Midbrain (tissue), 1 donor: ENCODE results near the gene MSX1.
A peak's percentile ranks its signal among the peaks of the same experiment; 100 is the strongest.
"Not testable (repeated sequence)": the region's sequence is repeated elsewhere in the genome, so short reads cannot be mapped to it uniquely, and the experiment has no call there.

Source experiments
- DNase-seq: peaks from one replicate; lab custom pipeline; 2025; lab: John Stamatoyannopoulos, UW

Gene MSX1

GRCh38 chr4:4859325-4859798 is at the start of gene MSX1:
MSX1 (plus strand) TSS chr4:4859665; CDS start chr4:4859900, 235 bp downstream.
- DNase-seq, result peak; percentile 88

GRCh38 chr4:4810092-4810774 is 49.2 kb upstream of the MSX1 start:
- DNase-seq, result no peak

GRCh38 chr4:4810778-4811177 is 48.7 kb upstream of the MSX1 start:
- DNase-seq, result no peak

DNA sequence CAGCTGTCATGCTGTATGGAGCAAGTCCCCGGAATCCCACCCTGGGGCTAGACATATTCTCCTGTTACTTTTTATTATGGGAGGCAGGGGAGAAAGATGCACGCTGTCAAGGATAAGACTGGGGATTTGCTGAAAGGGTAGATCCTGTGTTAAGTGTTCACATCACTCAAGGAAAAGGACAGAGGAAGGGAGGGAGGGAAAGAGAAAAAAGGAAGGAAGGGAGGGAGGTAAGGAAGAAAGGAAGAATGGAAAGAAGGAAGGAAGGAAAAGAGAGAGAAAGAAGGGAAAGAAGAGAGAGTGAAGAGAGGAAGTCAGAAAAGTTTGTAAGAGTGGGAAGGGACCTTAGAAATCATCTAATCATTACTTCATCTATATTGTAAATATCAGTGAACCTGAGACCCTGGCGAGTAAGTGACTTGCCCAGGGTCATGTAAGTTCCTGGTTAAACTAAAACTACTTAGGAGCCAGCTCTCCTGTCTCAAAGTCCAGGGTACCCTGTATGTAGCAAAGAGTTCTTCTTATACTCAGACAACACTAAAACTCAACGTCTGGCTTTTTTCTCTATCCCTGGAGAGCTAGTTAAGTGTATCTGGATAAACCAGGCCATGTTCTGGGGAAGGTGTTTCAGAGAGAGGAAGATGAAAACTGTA is 47.2 kb upstream of the MSX1 start:
- no peak for DNase-seq

- DNase-seq, result no peak
Observed at GRCh38 chr4:4818415-4819212, 40.9 kb upstream of the MSX1 start.

- DNase-seq, result no peak
Observed at GRCh38 chr4:4819213-4819606, 40.3 kb upstream of the MSX1 start.

DNA sequence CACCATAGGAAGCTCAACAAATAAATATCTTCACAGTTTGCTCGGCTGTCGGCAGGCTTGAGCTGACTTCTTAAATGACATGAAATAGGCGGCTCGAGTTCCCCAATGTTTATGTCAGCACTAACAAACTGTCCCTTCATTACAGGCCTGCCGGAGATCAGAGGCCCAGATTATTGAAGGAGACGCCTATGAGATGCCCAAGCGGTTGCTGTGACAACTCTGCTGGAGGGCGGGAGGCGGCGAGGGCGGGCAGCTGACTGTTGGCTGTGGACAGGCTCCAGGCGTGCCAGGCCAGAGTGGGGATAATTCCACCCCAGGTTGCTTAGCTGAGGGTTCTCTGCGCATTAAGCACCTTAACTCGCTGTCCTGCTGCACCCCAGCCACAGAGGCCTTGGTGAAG is 39.2 kb upstream of the MSX1 start:
- peak; percentile 84 for DNase-seq

DNA sequence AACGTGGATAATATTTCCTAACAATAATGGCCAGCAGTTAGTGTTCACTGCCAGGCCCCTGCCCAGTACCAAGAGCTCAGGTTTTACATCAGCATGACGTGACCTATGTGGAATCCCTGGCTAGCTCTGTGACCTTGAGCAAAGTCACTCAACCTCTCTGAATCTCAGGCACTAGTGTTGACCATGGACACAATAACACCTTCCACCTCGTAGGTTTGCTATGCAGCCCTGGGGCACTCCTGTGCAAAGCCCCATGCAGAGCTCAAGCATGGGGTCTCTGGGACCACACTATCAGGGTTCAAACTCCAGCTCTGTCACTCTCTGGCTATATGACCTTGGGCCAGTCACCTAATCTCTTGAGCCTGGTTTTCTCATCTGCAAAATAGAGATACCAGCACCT is 38.7 kb upstream of the MSX1 start:
- DNase-seq, result no peak

- DNase-seq, result no peak
Observed at GRCh38 chr4:4821577-4821976, 37.9 kb upstream of the MSX1 start.

DNA sequence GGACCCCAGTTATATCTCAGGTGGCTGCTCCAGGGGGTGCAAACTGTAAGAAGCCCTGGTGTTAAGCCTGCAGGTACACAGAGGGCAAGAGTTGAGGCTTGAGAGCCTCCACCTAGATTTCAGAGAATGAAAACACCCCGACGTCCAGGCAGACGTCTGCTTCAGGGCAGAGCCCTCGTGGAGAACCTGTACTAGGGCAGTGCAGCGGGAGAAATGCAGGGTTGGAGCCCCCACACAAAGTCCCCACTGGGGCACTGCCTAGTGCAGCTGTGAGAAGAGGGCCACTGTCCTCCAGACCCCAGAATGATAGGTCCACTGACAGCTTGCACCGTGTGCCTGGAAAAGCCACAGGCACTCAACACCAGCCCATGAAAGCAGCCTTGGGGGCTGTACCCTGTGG is 37.2 kb upstream of the MSX1 start:
- DNase-seq, result not testable (repeated sequence)

GRCh38 chr4:4823621-4824162 is 35.8 kb upstream of the MSX1 start:
- DNase-seq, result no peak

DNA sequence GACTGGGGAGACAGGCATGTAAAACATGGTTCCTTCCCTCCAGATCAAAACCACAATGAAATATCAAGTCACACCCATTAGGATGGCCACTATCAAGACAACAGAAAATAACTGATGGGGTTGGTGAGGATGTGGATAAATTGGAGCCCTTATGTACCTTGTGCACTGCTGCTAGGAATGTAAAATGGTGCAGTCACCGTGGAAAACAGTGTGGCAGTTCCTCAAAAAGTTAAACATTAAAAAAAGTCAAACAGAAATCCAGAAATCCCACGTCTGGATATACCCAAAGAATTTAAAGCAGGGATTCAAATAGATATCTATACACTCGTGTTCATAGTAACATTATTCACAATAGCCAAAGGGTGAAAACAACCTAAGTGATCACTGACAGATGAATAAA is 35.2 kb upstream of the MSX1 start:
- no peak for DNase-seq

GRCh38 chr4:4825431-4825830 is 34.0 kb upstream of the MSX1 start:
- no peak for DNase-seq

DNA sequence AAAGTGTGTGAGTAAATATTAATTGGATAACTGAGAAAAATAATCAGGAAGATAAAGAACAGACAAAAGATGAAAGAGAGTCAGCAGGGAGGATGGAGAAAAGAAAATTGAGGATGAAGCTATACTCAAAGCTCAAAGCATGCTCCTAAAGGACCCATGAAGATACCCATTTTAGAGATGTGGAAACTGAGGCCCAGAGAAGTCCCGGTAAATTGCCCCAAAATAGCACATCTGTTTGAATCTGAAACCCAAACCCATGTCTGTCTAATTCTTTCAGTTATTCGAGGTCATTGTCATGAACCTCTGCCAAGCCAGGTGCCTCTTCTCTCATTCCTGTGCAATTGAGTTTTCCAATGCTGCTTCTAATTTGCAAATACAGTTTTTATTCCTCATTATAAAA is 29.6 kb upstream of the MSX1 start:
- DNase-seq, result no peak

GRCh38 chr4:4831266-4831665 is 28.2 kb upstream of the MSX1 start:
- DNase-seq, result no peak

- no peak for DNase-seq
Observed at GRCh38 chr4:4831825-4832224, 27.6 kb upstream of the MSX1 start.

DNA sequence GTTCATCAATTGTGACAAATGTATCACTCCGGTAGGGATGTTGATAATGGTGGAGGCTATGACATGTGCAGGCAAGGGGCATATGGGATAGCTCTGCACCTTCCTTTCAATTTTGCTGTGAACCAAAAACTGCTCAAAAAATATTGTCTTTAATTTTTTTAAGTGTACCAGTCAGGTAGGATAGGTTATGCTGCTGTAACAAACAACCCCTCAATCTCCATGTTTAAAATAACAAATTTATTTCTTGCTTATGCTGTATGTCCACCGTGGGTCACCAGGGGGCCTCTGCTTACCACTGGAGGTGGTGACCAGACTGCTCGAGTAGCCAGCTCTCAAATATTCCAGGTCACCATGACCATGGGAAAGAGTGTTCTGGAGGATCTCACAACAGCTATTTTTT is 23.4 kb upstream of the MSX1 start:
- no peak for DNase-seq

DNA sequence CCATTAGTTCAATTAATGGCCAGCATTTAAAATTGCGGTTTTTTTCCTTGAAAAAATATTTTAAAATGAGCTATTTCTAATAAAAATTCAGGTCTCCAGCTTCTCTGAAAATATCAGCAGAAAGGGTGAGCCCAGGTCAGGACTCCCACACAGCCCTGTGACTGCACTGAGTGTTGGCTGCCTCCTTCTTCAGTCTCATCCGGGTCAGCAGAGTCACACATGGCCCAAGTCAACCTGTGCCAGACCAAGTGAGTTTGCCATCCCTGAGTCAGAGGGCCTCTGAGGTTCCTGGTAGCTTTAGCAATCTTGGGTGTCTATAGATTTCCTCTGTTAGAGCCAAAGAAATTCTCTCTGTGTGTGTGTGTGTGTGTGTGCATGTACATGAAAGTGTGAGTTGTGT is 22.1 kb upstream of the MSX1 start:
- no peak for DNase-seq

GRCh38 chr4:4838051-4838935 is 21.2 kb upstream of the MSX1 start:
- DNase-seq, result no peak

DNA sequence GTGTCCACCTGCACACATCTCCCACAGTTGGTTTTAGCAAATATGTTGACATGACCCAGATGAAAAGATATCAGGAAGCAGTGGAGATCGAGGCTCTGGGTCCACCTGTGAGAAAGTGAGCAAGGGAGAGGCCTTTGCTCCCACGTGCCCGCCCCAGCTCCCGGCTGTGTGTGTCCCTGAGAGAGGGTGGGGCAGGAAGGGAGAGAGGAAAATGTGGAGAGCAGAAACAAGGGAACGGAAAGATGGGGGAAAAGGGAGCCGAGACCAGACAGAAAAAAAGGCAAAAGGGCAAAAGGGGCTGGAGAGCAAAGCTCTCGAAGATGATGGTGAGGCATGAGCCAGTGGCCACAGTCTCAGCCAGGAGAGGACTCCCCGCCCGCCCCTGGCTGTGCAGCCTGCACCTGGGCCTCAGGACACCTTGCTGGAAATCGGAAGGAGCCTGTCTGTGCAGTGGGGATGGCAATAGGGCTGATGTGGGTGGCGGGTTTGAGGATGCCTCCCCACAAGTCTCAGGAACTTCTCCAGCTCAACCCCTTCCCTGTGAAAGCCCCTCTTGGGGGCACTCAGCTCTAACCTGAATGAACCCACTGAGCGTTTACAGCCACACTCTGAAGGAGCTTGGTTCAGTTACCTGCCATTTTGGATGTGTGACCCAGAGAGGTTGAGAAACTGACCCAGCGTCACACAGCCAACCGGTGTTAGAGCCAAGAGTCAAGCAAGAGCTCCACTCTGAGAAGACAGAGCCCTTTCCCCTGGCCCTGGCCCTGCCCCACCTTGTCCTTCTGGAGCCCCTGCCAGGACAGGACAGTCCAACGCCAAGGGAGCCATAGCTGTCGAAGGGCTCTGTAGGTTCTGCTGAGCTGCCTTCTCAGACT is 20.3 kb upstream of the MSX1 start:
- DNase-seq, result no peak

DNA sequence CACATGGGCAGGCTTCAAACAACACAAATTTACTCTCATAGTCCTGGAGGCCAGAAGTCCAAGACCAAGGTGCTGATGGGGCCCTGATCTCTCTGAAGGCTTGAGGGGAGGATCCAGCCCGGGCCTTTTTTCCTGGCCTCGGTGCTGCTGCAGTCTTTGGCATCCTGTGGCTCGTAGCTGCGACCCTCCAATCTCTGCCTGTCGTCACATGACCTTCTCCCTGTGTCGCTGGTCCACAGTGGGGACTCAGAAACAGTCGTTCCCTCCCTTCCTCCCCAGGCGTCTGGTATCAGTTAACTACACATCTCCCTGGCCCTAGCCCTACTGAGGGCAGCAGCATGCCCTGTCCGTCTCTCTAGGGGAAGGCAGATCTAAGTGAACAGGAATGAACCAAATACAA is 19.1 kb upstream of the MSX1 start:
- DNase-seq, result no peak
